Measurements from ENCODE around the gene CNOT10.

- TF ChIP-seq CTCF (IDR thresholded peaks at IDR 0.05), result no peak
- no peak for TF ChIP-seq POLR2AphosphoS5 (IDR thresholded peaks at IDR 0.05)
- no peak for TF ChIP-seq EP300 (IDR thresholded peaks at IDR 0.05)
Observed at GRCh38 chr3:32780735-32781210, 95.8 kb downstream of the CNOT10 start.
